HG03354 (cell line): Measurements from ENCODE around the gene PRKCQ.
"Not testable (repeated sequence)": the region's sequence is repeated elsewhere in the genome, so short reads cannot be mapped to it uniquely, and the experiment has no call there.

ENCODE experiments used
- ATAC-seq: cut with Tn5 transposase; IDR thresholded peaks from one replicate; pipeline ENCODE4 v1.9.1; 2021; ENCODE audit warnings: mild to moderate bottlenecking; ENCODE audit not compliant: unreplicated experiment, poor library complexity, severe bottlenecking

Gene PRKCQ

GRCh38 chr10:6598679-6599078 lies 18.6 kb upstream of the PRKCQ start:
- no peak for ATAC-seq

GRCh38 chr10:6597478-6597877 lies 17.4 kb upstream of the PRKCQ start:
- ATAC-seq = no peak

- ATAC-seq = no peak
These were observed 15.4 kb upstream of the PRKCQ start for GRCh38 chr10:6595499-6595898.

- ATAC-seq = no peak
These were observed 13.2 kb upstream of the PRKCQ start for GRCh38 chr10:6593241-6593671.

- ATAC-seq = no peak
These were observed 12.0 kb upstream of the PRKCQ start for GRCh38 chr10:6592080-6592479.

GRCh38 chr10:6591668-6592067 lies 11.6 kb upstream of the PRKCQ start:
- no peak for ATAC-seq

GRCh38 chr10:6590100-6590499 lies 10.0 kb upstream of the PRKCQ start:
- ATAC-seq = no peak

GRCh38 chr10:6589287-6590094 lies 9.4 kb upstream of the PRKCQ start:
- ATAC-seq = no peak

- ATAC-seq = no peak
These were observed 8.8 kb upstream of the PRKCQ start for GRCh38 chr10:6588845-6589244.

- no peak for ATAC-seq
These were observed 8.0 kb upstream of the PRKCQ start for GRCh38 chr10:6588082-6588481.

GRCh38 chr10:6586501-6586900 lies 6.4 kb upstream of the PRKCQ start:
- ATAC-seq = no peak

- ATAC-seq = no peak
These were observed 3.4 kb upstream of the PRKCQ start for GRCh38 chr10:6583447-6583846.

GRCh38 chr10:6582913-6583312 lies 2.8 kb upstream of the PRKCQ start:
- ATAC-seq = not testable (repeated sequence)

GRCh38 chr10:6582298-6582697 lies 2.2 kb upstream of the PRKCQ start:
- no peak for ATAC-seq

GRCh38 chr10:6581778-6582228 lies 1.7 kb upstream of the PRKCQ start:
- no peak for ATAC-seq

- not testable (repeated sequence) for ATAC-seq
These were observed 1.1 kb upstream of the PRKCQ start for GRCh38 chr10:6581223-6581622.

- peak; percentile 93 for ATAC-seq
These were observed 378 bp upstream of the PRKCQ start for GRCh38 chr10:6580279-6581029.

- no peak for ATAC-seq
These were observed 733 bp downstream of the PRKCQ start for GRCh38 chr10:6579183-6579903.

- ATAC-seq = no peak
These were observed 1.3 kb downstream of the PRKCQ start for GRCh38 chr10:6578795-6579182.

- ATAC-seq = no peak
These were observed 1.8 kb downstream of the PRKCQ start for GRCh38 chr10:6578251-6578771.
